ENCODE measurements around the gene SOX18.
"Not testable (repeated sequence)": the region's sequence is repeated elsewhere in the genome, so short reads cannot be mapped to it uniquely, and the experiment has no call there.

The SOX18 gene

DNA sequence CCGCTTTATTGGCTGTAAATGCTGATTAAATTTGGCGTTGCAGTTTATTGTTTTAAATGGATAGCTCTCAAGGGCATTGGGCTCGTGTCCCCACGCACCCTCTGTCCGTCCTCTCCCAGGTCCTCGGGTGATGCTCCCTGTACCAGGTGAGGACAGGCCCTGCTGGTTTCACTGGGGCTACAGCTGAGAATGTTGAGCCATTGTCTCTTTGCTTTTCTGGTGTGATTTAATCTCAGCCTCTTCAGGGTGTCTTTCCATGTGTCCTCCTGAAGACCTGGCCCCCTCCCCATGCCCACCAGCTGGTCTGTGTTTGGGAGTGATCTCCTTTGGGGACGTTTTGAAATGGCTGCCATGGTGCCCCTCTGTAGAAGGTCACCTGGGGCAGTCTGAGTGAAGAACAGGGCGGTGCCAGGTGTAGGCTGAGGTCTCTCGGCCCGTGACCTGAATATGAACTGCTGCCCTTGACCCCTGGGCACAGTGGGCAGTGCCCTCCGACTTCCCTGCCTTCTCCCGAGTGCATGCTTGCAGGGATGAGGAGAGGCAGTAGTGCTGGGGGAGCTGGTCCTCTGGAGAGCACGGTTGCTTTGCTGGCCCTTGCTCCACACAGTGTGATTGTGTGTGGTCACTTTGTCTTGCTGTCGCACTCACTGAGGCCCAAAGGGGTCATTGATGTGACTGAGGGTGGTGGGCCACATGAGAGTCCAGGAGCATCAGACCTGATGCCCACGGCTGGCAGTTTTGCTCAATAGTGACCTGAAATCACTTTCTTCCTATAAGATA, 25.9 kb downstream of the SOX18 start:
- DNase-seq (ENCODE audit: low read depth, low spot score), result no peak

DNA sequence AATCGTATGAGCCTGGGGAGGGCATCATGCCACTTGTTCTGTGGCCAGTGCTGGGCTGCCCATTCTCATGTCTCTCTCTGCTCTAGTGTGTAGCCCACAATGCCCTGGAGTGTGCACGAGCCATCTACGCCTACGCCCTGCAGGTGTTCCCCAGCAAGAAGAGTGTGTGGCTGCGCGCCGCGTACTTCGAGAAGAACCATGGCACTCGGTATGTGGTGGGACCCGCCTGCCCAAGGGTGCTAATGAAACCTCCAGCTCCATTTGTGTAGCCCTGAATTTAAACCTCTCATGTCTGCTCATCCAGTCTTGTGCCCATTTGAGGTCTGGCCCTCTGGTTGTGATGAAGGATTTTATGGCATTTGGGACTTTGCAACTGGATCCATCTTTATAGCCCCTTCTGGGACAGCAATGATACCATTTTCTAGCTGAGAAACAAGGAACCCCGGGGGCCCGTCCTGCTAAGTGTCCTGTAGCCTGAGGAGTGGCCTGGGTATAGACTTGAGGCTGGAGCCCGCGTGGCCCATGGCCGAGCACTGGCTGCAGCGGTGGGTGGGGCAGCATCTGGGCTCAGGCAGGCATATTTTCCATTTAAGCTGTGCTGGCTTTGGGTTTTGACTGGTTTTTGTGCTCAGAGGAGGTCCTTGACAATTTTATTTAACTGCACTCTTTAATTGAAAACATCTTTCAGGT, 26.6 kb downstream of the SOX18 start:
- no peak for DNase-seq (ENCODE audit: low read depth, low spot score)

DNA sequence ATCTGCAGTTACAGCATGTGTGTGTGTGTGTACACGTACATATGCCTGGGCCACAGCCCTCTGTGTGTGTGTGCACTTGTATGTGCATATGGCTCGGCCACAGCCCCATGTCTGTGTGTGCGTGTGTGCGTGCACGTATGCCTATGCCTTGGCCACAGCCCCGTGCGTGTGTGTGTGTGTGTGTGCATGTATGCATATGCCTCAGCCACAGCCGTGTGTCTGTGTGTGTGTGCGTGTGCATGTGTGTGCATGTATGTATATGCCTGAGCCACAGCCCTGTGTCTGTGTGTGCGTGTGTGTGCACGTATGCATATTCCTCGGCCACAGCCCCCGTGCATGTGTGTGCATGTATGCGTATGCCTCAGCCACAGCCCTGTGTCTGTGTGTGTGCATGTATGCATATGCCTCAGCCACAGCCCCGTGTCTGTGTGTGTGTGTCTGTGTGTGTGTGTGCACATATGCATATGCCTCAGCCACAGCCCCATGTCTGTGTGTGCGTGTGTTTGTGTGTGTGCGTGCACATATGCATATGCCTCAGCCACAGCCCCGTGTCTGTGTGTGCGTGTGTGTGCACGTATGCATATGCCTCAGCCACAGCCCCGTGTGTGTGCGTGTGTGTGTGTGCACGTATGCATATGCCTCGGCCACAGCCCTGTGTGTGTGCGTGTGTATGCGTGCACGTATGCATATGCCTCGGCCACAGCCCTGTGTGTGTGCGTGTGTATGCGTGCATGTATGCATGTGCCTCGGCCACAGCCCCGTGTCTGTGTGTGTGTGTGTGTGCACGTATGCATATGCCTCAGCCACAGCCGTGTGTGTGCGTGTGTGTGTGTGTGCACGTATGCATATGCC, 28.1 kb downstream of the SOX18 start:
- DNase-seq (ENCODE audit: low read depth, low spot score), result no peak

DNA sequence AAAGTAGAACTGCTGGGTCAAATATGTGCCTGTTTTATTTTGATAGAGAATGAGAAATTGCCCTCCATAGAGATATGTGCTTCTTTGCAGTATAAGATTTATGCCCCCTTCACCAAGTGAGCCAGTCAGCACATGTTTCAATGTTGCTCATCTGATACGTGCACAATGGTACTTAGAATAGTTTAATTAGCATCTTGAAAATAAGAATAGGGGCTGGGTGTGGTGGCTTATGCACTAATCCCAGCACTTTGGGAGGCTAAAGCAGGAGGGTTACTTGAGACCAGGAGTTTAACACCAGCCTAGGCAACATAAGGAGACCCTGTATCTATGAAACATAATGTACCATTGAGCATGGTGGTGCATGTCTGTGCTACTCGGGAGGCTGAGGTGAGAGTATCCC, 33.8 kb downstream of the SOX18 start:
- DNase-seq (ENCODE audit: low read depth, low spot score), result no peak

GRCh38 chr20:64012385-64013154, 36.9 kb downstream of the SOX18 start:
- not testable (repeated sequence) for DNase-seq (ENCODE audit: low read depth, low spot score)

- DNase-seq (ENCODE audit: low read depth, low spot score), result no peak
Measured at GRCh38 chr20:64011366-64011779, 38.1 kb downstream of the SOX18 start.

GRCh38 chr20:64010711-64011237, 38.7 kb downstream of the SOX18 start:
- DNase-seq (ENCODE audit: low read depth, low spot score), result no peak

- DNase-seq (ENCODE audit: low read depth, low spot score), result no peak
Measured at GRCh38 chr20:64009811-64010387, 39.5 kb downstream of the SOX18 start.

DNA sequence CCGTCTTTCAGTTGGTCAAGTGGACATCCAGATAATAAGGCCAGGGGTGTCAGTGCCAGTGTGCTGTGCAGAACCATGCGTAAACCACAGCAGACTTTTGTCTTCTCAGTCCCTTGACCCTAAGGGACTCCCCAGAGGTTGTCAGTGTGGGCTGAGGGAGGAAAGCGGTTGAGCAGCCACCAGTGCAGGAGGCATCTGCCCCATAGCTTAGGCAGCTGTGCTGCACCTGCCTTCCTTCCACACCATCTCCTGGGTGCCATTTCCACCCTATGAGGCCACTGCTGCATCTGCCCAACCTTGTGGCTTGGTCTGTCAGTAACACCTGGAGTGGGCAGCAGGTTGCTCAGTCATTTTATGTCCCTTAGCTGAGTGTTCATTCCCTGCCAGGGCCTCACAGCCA, 42.5 kb downstream of the SOX18 start:
- DNase-seq (ENCODE audit: low read depth, low spot score), result no peak

DNA sequence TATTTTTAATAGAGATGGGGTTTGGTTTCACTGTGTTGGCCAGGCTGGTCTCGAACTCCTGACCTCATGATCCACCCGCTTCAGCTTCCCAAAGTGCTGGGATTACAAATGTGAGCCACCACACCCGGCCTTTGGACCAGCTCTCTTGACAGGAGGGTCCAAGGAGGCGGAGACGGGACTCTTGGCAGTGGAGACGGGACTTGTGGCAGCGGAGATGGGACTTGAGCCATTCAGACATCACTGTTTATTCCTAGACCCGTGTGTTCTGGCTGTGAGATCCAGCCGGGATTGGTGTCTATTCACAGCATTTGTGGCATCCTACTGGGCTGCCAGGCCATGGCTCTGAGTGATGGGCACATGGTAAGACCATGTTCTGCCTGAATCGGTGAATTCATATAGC, 42.9 kb downstream of the SOX18 start:
- DNase-seq (ENCODE audit: low read depth, low spot score), result no peak

- no peak for DNase-seq (ENCODE audit: low read depth, low spot score)
Measured at GRCh38 chr20:64005394-64005793, 44.0 kb downstream of the SOX18 start.

GRCh38 chr20:64003960-64004725, 45.3 kb downstream of the SOX18 start:
- no peak for DNase-seq (ENCODE audit: low read depth, low spot score)

DNA sequence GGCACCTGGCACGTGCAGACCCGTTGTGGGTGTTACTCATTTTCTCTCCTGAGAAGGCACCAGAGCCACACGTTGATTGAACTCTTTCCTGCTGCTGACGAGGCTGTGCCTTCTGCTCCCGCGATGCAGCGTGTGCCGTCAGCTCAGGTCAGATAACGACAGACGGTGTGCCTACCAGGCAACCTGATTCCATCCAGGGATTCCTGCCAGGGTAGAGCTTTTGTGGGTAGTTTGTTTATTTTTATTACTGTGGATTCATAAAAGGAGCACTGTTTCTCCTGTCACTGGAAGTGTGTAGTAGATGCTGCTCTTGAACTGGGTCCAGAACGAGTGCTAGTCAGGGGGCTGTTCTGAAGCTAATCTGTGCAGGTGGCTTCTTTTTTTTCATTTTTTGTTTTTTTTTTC, 47.8 kb downstream of the SOX18 start:
- DNase-seq (ENCODE audit: low read depth, low spot score), result no peak

- no peak for DNase-seq (ENCODE audit: low read depth, low spot score)
Measured at GRCh38 chr20:64000906-64001305, 48.5 kb downstream of the SOX18 start.

All from activated CD4-positive, CD25-positive, alpha-beta regulatory T cell treated with anti-CD3 and anti-CD28 coated beads, Interleukin-2, amount 50 U/mL, for 16 hours (primary cell).